H1 (cell line): ENCODE data around the gene GNA12. TPM values are rescaled to one million over a fixed set of nuclear protein-coding genes. Genes with fewer than 3 reads are reported as not detected.

Experiments
- CTCF ChIA-PET: fragments of 300-600 bp; sonication (Branson Sonifier 250); formaldehyde crosslinking; loops from one replicate; lab custom pipeline; 2021; ENCODE audit not compliant: partially characterized antibody; lab: Charles Lee
- POLR2A ChIA-PET: fragments of 300-600 bp; sonication (Branson Sonifier 250); formaldehyde crosslinking; loops from one replicate; lab custom pipeline; 2021; ENCODE audit warnings: inconsistent platforms; ENCODE audit not compliant: partially characterized antibody; lab: Charles Lee
- DNase-seq, 2 experiments: peaks; one replicate each; pipeline versions ENCODE4 v3.0.0 to v3.0.0-alpha.2; 2010 to 2022; ENCODE audit warnings: low spot score in 2 of 2, low read depth in 1 of 2, mixed read lengths in 1 of 2
- FAIRE-seq: peaks from 2 replicates; lab custom pipeline; 2011; peaks lifted over from hg19 to GRCh38; lab: Jason Lieb, UNC
- H2AFZ ChIP-seq: 2 replicates; pipeline ENCODE4 v1.8.1; 2012; ENCODE audit warnings: low read length, inconsistent platforms
- H2AK5ac ChIP-seq: 2 replicates; pipeline ENCODE4 v1.6.1; 2013; ENCODE audit warnings: low read depth, low read length
- H2BK120ac ChIP-seq: replicated peaks from 2 replicates; pipeline ENCODE3; 2013; ENCODE audit warnings: low read depth, low read length, inconsistent platforms
- H2BK12ac ChIP-seq: 2 replicates; pipeline ENCODE4 v1.6.1; 2013; ENCODE audit warnings: low read depth, low read length
- H2BK15ac ChIP-seq: 2 replicates; pipeline ENCODE4 v1.6.1; 2013; ENCODE audit warnings: low read length
- H2BK20ac ChIP-seq: 2 replicates; pipeline ENCODE4 v1.6.1; 2013; ENCODE audit warnings: low read length
- H2BK5ac ChIP-seq: 2 replicates; pipeline ENCODE4 v1.6.1; 2013; ENCODE audit warnings: low read depth, low read length
- H3K14ac ChIP-seq: 2 replicates; pipeline ENCODE4 v1.6.1; 2013; ENCODE audit warnings: inconsistent platforms; ENCODE audit not compliant: insufficient read length
- H3K18ac ChIP-seq: 2 replicates; pipeline ENCODE4 v1.6.1; 2013; ENCODE audit warnings: low read length; ENCODE audit errors: extremely low read depth
- H3K23ac ChIP-seq: 2 replicates; pipeline ENCODE4 v1.6.1; 2013; ENCODE audit warnings: inconsistent platforms; ENCODE audit not compliant: insufficient read length
- H3K23me2 ChIP-seq: 2 replicates; pipeline ENCODE4 v1.6.1; 2013; ENCODE audit warnings: low read depth, low read length
- H3K27ac ChIP-seq: 2 replicates; pipeline ENCODE4 v1.6.1; 2011; ENCODE audit warnings: low read depth, low read length, inconsistent platforms
- H3K27me3 ChIP-seq, 4 experiments: replicated peaks in 1 of 4; 1 replicate in 1 of 4; 2 replicates in 3 of 4; pipeline versions ENCODE4 v1.6.1 to v1.8.1; 2011 to 2013; ENCODE audit warnings: low read length in 3 of 4, mild to moderate bottlenecking in 3 of 4, inconsistent platforms in 2 of 4, mixed read lengths in 2 of 4, moderate library complexity in 1 of 4; ENCODE audit not compliant: control insufficient read depth in 3 of 4, insufficient read depth in 3 of 4; ENCODE audit errors: extremely low read depth in 1 of 4
- H3K36me3 ChIP-seq, 4 experiments: 2 replicates each; pipeline versions ENCODE4 v1.6.1 to v1.8.1; 2011 to 2013; ENCODE audit warnings: mild to moderate bottlenecking in 4 of 4, low read length in 3 of 4, moderate library complexity in 2 of 4, control low read depth in 1 of 4, inconsistent platforms in 1 of 4; ENCODE audit not compliant: insufficient read depth in 4 of 4, control insufficient read depth in 2 of 4
- H3K4ac ChIP-seq: replicated peaks from 2 replicates; pipeline ENCODE3; 2013; ENCODE audit warnings: low read length, low read depth, mixed read lengths, inconsistent platforms; ENCODE audit not compliant: insufficient read length
- H3K4me1 ChIP-seq, 4 experiments: replicated peaks in 1 of 4; 1 replicate in 1 of 4; 2 replicates in 3 of 4; pipeline versions ENCODE4 v1.6.1 to v1.8.1; 2011 to 2013; ENCODE audit warnings: low read length in 3 of 4, inconsistent platforms in 2 of 4, mixed read lengths in 1 of 4; ENCODE audit not compliant: insufficient read depth in 4 of 4, control insufficient read depth in 3 of 4
- H3K4me2 ChIP-seq, 2 experiments: 2 replicates each; pipeline versions ENCODE4 v1.6.1 to v1.8.1; 2011 to 2013; ENCODE audit warnings: low read depth in 2 of 2, low read length in 2 of 2, control low read depth in 1 of 2, inconsistent platforms in 1 of 2, mild to moderate bottlenecking in 1 of 2; ENCODE audit not compliant: insufficient read depth in 1 of 2
- H3K4me3 ChIP-seq, 4 experiments: fragments of 200-600, 300-600 bp in 1 of 4; sonication (generic), shearing (Covaris generic), sonication (Bioruptor Twin) in 1 of 4; 2 replicates each; pipeline versions ENCODE4 v1.5.1 to v1.8.1; 2011 to 2016; ENCODE audit warnings: low read length in 4 of 4, low read depth in 3 of 4, control low read depth in 2 of 4, inconsistent platforms in 2 of 4, mild to moderate bottlenecking in 2 of 4, mixed read lengths in 1 of 4, moderate library complexity in 1 of 4; ENCODE audit not compliant: insufficient read depth in 2 of 4; ENCODE audit errors: extremely low read depth in 1 of 4
- H3K56ac ChIP-seq: replicated peaks from 2 replicates; pipeline ENCODE3; 2013; ENCODE audit warnings: low read depth, mild to moderate bottlenecking, mixed read lengths, low read length, inconsistent platforms; ENCODE audit not compliant: insufficient read length
- H3K79me1 ChIP-seq: 2 replicates; pipeline ENCODE4 v1.6.1; 2013; ENCODE audit warnings: low read depth, low read length, control low read depth
- H3K79me2 ChIP-seq, 2 experiments: 2 replicates each; pipeline versions ENCODE4 v1.6.1 to v1.8.1; 2012 to 2013; ENCODE audit warnings: low read length in 2 of 2, mild to moderate bottlenecking in 2 of 2, inconsistent platforms in 1 of 2; ENCODE audit not compliant: insufficient read depth in 2 of 2, control insufficient read depth in 1 of 2
- H3K9ac ChIP-seq, 4 experiments: replicated peaks in 1 of 4; 1 replicate in 1 of 4; 2 replicates in 3 of 4; pipeline versions ENCODE4 v1.6.1 to v1.8.1; 2011 to 2013; ENCODE audit warnings: low read depth in 3 of 4, low read length in 3 of 4, control low read depth in 2 of 4, mild to moderate bottlenecking in 2 of 4, moderate library complexity in 2 of 4, inconsistent platforms in 1 of 4; ENCODE audit errors: extremely low read depth in 1 of 4
- H3K9me3 ChIP-seq, 2 experiments: 2 replicates each; pipeline versions ENCODE4 v1.6.1 to v1.8.1; 2012 to 2013; ENCODE audit warnings: mild to moderate bottlenecking in 2 of 2, moderate library complexity in 2 of 2, control low read depth in 1 of 2, inconsistent platforms in 1 of 2, low read depth in 1 of 2, low read length in 1 of 2, mixed read lengths in 1 of 2; ENCODE audit not compliant: insufficient read depth in 2 of 2
- H4K20me1 ChIP-seq, 2 experiments: replicated peaks in 1 of 2; 2 replicates each; pipeline versions ENCODE3 to v1.8.1; 2011 to 2013; ENCODE audit warnings: inconsistent platforms in 2 of 2, low read length in 2 of 2, mild to moderate bottlenecking in 1 of 2; ENCODE audit not compliant: insufficient read depth in 2 of 2, control insufficient read depth in 1 of 2
- H4K5ac ChIP-seq: 2 replicates; pipeline ENCODE4 v1.6.1; 2013; ENCODE audit warnings: low read length, low read depth, mixed read lengths, inconsistent platforms; ENCODE audit not compliant: insufficient read length
- H4K8ac ChIP-seq: 2 replicates; pipeline ENCODE4 v1.8.0; 2013; ENCODE audit warnings: mild to moderate bottlenecking, moderate library complexity, low read length, inconsistent platforms; ENCODE audit not compliant: insufficient read depth; ENCODE audit errors: extremely low read depth
- H4K91ac ChIP-seq: replicated peaks from 2 replicates; pipeline ENCODE3; 2013; ENCODE audit warnings: low read length, mixed read lengths, inconsistent platforms; ENCODE audit not compliant: insufficient read length
- ASH2L ChIP-seq: fragments of 200-600, 300-600 bp; sonication (generic); IDR thresholded peaks from one replicate; pipeline ENCODE4 v1.7.1; 2017; ENCODE audit warnings: low read length
- CBX5 ChIP-seq: fragments of 300-800, 300-1000 bp; sonication (generic); IDR thresholded peaks from 2 replicates; pipeline ENCODE4 v1.7.1; 2016; ENCODE audit warnings: antibody characterized with exemption, low read length, low read depth
- GABPA ChIP-seq: IDR thresholded peaks from 2 replicates; pipeline ENCODE4 v1.6.1; 2011; ENCODE audit warnings: mild to moderate bottlenecking, low read length, moderate library complexity, borderline replicate concordance; ENCODE audit not compliant: insufficient read depth
- KDM5A ChIP-seq: fragments of 200-600 bp; IDR thresholded peaks from 2 replicates; pipeline ENCODE4 v1.7.1; 2012; ENCODE audit warnings: mild to moderate bottlenecking, low read length, inconsistent platforms, mixed read lengths
- NRF1 ChIP-seq: IDR thresholded peaks from 2 replicates; pipeline ENCODE4 v1.6.1; 2011; ENCODE audit warnings: mild to moderate bottlenecking, low read depth, low read length, improper control_type of control experiment
- PHF8 ChIP-seq: fragments of 200-600 bp; sonication (generic); conservative IDR thresholded peaks from 2 replicates; pipeline ENCODE4 v1.7.1; 2012; ENCODE audit warnings: low read depth, mild to moderate bottlenecking, inconsistent platforms, low read length, moderate library complexity
- SUZ12 ChIP-seq: fragments of 200-600 bp; sonication (generic); IDR thresholded peaks from 2 replicates; pipeline ENCODE4 v1.6.1; 2012; ENCODE audit warnings: mild to moderate bottlenecking, inconsistent platforms, low read length, moderate library complexity, mixed read lengths
- TEAD4 ChIP-seq: IDR thresholded peaks from 2 replicates; pipeline ENCODE4 v1.6.1; 2012; ENCODE audit warnings: low read depth, low read length, inconsistent platforms, mixed read lengths
- YY1 ChIP-seq: IDR thresholded peaks from 2 replicates; pipeline ENCODE4 v1.6.1; 2011; ENCODE audit warnings: low read depth, mild to moderate bottlenecking, low read length
- WGBS, 2 experiments: shearing (Covaris generic) in 1 of 2; methylation state at CpG; one replicate each; pipeline versions ENCODE4 v1.1.6 to v1.1.7; 2013 to 2015; ENCODE audit warnings: low lambda C conversion rate in 2 of 2, mixed read lengths in 2 of 2, inconsistent platforms in 1 of 2, low coverage in 1 of 2, missing lambda C conversion rate in 1 of 2; ENCODE audit not compliant: insufficient replicate concordance in 2 of 2, insufficient coverage in 1 of 2, insufficient read length in 1 of 2; ENCODE audit errors: extremely low coverage in 1 of 2, missing lambda C conversion rate in 1 of 2; 5-methylcytosine and 5-hydroxymethylcytosine counted together
- polyA plus RNA-seq, 7 experiments: library from polyadenylated mRNA; depleted of rRNA in 3 of 7; stranded (reverse) in 5 of 7; unstranded in 2 of 7; fragments of >200 nt in 5 of 7; fragments of 200-250 nt in 2 of 7; gene quantifications; 1 replicate in 5 of 7; 2 replicates in 1 of 7; 4 replicates in 1 of 7; pipeline versions ENCODE4 v1.2.1 to v1.2.3, GENCODE V29; 2011 to 2013; ENCODE audit warnings: missing spikeins in 2 of 7, mixed read lengths in 2 of 7
- total RNA-seq: library from RNA; stranded (reverse); fragmentation: NEBNext Ultra II Directional; extraction: Animal tissue kit (Norgen Biotek cat#: 25700); gene quantifications from 2 replicates; pipeline ENCODE4 v1.2.1, GENCODE V29; 2021

GNA12 gene
- total and polyA plus RNA-seq, 2 of the 8 experiments (the other 6 are each of a cell fraction or from before 2014, with no cell fraction given) = 96.5 to 109 TPM

DNA sequence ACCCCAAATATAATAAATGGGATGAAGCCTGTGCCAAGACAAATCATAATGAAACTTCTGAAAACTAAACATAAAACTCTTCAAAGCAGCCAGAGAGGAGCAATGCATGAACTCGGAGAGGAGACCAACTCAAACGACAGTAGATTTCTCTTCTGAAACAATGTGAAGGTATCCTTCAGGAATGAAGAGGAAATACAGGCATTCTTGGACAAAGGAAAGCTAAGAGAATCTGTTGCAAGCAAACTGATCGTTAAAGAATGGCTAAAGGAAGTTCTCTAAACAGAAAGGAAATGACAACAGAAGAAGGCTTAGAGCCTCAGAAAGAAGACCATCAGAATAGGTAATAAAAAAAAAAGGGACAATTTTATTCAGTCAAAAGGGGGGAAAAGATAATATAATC is 6.6 kb downstream of the GNA12 start:
- Histone ChIP-seq H2BK12ac (no peak overlapping the region), H4K91ac (no peak overlapping the region), H3K14ac (no peak overlapping the region), H4K20me1 (peaks cover 6 to 17% of the 10 kb centered on the region in 2 experiments), H3K4me1 (peaks cover 0 to 16% (median 5%) of the 10 kb centered on the region in 4 experiments; a peak in 4 of 7 replicates), H3K23ac (no peak overlapping the region), H2BK120ac (no peak overlapping the region), H2AFZ (no peak overlapping the region), H2BK5ac (no peak overlapping the region), H3K27ac (no peak overlapping the region), H3K9ac (no peak overlapping the region), H2AK5ac (no peak overlapping the region), H3K4me2 (no peak overlapping the region), H3K56ac (no peak overlapping the region), H3K79me2 (peaks cover 42 to 100% of the 10 kb centered on the region in 2 experiments), H3K36me3 (peaks cover 2 to 35% (median 7%) of the 10 kb centered on the region in 4 experiments; a peak in 3 of 8 replicates), H3K9me3 (no peaks in the 10 kb centered on the region), H3K23me2 (no peaks in the 10 kb centered on the region; the same call in 1 of the 2 replicates), H3K4ac (no peak overlapping the region), H3K79me1 (peaks cover 21% of the 10 kb centered on the region), H3K27me3 (no peaks in the 10 kb centered on the region), H2BK20ac (no peak overlapping the region), H3K18ac (no peak overlapping the region), H3K4me3 (no peak overlapping the region), H4K8ac (no peak overlapping the region), H2BK15ac (no peak overlapping the region), H4K5ac (no peak overlapping the region)
- DNase-seq = no peak
- 88% methylated on average over 3 of the region's 3 CpGs; no CpG with 5 or more reads in 1 of the 2 experiments for WGBS, 2 experiments
- no peak for FAIRE-seq
- POLR2A ChIA-PET = no interaction called here
- CTCF ChIA-PET = no interaction called here
- TF ChIP-seq YY1 (no peak), ASH2L (no peak), NRF1 (no peak), PHF8 (no peak), GABPA (no peak), CBX5 (no peak), TEAD4 (no peak), KDM5A (no peak), SUZ12 (no peak)
